Right renal pelvis (tissue), 4 donors: Measurements from ENCODE around the gene ADAMTS3. TPM values are rescaled to one million over a fixed set of nuclear protein-coding genes. Genes with fewer than 3 reads are reported as not detected.

Experiments used
- DNase-seq, 4 donors: peaks; one replicate each; pipeline ENCODE4 v3.0.0-alpha.2; 2013; ENCODE audit warnings: low read depth in 4 of 4, low spot score in 3 of 4, missing footprints in 1 of 4
- polyA plus RNA-seq, 4 donors: library from polyadenylated mRNA; unstranded; fragments of 120-200 nt; gene quantifications; one replicate each; pipeline ENCODE4 v1.2.1, GENCODE V29; 2013; ENCODE audit not compliant: insufficient read length in 4 of 4

Gene ADAMTS3
- polyA plus RNA-seq, 4 donors = 9.6 to 12.5 (median 9.8) TPM

DNA sequence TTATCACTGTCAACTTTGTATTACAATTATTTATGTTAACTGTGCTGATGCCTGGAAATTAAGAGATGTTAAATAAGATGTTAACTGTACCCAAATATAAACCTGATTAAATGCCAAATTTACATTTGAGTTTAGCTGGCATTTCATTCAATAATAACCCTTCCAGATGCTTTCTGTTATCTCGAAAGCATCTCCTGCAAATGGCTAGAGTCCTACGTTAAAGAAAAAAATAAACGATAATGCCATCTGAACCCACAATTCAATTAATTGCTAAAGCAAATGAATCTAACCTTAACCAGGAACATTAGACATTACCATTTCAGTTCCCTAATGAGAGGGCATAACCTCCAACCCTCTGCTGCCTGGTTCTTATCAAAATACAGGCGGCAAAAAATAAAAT lies 145.0 kb downstream of the ADAMTS3 start:
- DNase-seq = no peak

DNA sequence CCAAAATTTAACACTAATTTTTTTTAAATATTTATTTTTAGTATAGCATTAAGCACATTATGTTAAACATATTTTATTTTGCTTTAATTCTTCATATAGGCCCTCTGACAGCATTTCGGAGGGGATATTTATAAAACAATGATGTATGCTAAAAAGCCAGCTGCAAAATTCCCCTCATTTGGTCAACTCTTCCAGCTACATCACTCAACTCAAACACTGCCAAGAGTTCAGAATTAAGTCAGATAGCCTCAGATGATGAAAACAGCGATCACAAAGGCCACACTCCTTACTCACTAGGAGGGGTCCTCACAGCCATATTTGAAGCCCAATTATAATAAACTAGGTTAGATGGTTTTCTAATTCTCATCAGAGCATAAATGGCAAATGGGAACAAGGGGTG lies 146.6 kb downstream of the ADAMTS3 start:
- no peak for DNase-seq

DNA sequence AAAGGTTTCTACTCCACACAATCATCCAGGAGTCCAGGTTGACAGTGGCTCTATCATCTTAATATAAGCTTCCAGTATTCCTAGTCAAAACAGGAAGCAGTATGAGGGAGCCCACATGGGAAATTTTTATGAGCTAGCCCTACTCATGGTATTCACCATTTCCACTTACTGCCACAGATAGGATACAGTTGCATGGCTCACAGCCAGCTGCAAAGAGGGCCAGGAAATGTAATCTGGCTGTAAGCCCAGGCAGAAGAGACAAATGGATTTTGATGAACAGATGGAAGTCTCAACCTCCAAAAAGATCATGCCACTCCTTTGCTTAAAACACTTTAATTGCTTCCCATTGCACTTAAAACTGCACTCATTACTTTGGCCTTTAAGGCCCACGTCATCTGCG lies 150.6 kb downstream of the ADAMTS3 start:
- DNase-seq = no peak

DNA sequence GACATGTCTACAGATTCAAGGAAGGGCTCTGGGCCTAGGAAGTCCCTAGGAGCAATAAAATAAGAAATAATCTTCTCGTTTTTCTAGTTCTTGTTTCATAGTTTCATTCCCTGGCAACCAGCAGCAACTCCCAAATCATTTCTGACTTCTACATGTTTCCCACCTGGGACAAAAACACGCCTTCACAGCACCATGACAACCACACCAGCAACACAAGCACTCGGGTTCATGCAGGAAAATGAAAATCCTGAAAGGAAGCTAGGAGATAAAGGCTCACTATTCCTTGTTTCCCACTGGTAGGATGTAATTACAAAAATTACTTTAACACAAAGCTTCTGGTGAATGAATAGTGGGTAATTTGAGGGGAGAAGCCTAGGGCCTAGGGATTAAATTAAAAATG lies 158.9 kb downstream of the ADAMTS3 start:
- DNase-seq = no peak

DNA sequence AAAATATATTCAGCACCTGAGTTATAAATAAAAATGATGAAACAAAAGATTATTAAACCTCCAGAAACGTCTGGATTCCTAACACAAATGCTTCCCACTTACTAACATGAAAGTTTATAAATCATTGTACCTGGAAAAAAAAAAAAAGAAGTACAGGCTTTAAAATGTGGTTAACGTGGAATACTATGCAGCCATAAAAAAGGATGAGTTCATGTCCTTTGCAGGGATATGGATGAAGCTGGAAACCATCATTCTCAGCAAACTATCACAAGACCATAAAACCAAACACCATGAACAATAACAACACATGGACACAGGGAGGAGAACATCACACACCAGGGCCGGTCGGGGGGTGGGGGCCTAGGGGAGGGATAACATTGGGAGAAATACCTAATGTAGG lies 160.5 kb downstream of the ADAMTS3 start:
- no peak for DNase-seq

DNA sequence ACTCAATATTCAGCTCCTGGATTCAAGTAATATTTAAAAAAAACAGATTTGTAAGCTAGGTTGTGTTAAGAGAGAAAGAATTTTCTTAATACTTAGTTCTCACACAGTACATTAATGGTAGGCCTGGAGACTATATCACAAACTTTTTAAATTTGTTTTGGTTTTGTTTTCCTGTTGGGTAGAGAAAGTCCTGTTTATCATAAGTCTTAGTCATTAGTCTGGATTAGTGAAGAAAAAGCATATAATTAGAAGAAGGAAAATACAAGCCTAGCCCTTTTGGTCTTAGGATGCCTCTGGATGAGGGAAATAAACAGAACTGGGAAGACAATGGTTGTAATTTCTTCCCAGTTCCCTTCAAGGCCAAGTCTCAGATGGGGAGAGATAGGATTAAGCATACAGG lies 163.6 kb downstream of the ADAMTS3 start:
- no peak for DNase-seq

DNA sequence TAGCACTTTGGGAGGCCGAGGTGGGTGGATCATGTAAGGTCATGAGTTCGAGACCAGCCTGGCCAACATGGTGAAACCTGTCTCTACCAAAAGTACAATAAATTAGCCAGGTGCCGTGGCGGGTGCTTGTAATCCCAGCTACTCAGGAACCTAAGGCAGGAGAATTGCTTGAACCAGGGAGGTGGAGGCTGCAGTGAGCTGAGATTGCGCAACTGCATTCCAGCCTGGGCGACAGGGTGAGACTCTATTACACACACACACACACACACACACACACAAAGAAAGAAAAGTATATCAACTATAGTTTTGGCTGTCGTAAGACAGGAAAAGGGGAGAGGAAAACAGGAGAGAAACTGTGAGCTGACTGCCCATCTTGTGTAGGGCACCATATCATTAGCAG lies 171.7 kb downstream of the ADAMTS3 start:
- DNase-seq = no peak

DNA sequence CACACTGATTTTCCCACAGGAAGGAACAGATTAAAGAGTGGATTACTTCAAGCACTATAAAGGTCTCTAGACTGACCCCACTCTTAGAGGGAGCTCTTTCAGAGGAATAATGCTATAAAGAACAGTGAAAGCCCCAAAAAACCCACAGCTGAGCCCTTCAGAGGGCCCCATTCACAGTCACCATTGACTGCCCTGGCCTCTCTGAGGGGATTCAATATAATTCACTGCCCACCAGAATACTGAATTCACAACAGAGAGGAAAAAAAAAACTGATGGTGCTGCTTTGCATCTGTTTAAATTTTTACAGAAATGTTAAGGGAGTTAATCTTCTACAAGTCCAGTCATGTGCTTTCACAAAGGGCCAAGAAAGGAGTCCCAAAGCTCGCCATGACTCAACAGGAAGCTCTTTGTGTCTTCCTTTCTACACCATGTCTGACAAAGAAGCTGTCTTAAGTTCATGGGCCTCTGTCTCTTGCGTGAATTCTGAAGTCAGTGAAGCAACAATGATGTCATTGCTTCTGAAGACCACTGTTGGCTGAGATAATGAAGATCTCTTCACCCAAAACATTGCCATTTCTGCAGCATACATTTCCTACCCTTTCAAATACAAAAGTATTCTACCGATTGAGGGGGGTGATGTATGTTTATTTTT lies 174.9 kb downstream of the ADAMTS3 start:
- no peak for DNase-seq

DNA sequence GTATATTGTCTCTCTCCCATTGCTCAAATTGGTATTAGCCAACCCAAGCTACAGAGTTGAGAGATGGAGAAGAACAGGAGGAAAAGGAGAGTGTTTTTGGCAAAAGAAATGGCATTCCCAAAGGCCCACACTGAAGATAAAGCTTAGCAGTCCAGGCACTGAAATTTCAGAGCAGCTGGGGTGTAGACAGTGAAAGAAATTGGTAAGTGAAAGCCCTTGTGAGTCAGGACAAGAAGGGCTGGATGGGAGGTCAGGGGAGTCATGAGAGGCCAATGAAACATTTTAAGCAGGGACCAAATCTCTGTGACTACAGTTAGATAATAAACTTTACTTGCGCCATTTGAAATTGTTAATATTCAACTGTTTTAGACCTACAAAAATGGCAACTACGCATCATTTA lies 177.7 kb downstream of the ADAMTS3 start:
- no peak for DNase-seq

DNA sequence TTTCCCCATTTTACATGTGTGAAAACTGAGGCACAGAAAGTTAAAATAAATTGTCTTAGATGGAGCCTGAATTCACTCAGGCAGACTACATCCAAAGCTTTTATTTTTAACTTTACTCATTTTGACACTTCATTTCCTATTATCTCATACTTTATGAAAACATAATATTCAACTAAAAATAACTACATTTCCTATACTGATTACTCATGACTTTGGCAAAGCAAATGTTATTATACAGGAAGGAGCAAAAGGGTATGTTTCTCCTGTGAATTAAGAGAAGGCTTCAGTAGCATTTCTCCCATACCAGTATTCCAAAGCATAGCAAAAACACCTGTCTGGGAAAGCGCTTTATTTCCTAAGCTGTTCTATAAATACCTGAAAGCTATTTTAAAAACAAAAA lies 178.6 kb downstream of the ADAMTS3 start:
- DNase-seq = peak in 1 of 4 donors; percentile 5

DNA sequence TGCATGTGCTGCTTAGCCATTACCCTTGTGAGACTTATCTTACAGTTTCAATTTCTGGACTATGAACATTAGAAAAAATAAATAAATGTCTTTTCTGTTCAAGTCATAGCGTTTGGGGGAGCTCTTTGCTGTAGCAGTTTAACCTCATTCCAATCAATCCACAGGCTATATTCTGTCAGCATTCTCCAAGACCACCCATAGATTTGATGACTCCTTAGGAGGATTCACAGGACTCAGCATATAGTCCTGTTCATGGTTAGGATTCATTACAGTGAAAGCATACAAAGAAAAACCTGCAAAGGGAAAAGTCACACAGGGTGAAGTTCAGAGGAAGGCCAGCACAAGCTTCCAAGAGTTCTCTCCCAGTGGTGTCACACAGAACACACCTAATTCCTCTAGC lies 180.5 kb downstream of the ADAMTS3 start:
- no peak for DNase-seq

DNA sequence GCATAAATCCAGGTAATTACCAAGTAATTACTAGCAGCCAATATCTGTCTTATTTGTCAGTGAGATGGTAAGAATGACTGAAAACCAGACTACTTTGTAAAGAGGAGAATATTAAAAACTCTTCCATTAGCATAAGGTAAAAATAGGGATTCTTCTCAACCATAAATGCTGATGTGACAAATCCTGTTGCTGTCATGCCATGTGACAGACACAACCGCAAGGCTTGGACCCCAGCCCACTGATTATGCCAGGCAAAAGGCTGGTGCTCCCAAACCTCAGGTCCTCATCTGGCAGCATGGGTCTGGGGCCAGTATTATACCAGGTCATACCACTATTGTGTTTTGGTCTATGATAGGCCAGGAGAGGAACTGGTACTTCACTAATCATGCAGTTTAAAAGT lies 181.1 kb downstream of the ADAMTS3 start:
- DNase-seq = no peak

DNA sequence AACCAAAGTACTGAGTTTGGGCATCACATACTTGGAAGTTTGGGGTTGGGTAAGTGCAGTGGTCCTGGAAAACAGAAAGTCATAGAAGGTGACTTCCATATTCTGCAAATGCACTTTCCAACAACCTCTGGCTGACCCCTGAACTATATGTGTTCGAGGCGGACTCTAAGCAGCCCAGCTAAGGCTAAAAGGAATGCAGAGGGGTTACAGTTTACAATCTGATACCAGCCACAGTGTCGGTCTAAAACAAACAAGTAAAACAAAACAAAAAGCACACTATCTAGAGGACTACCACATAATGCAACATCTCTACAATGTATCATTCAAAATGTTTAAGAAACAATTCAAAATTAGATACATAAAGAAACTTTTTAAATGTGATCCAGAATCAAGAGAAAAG lies 185.6 kb downstream of the ADAMTS3 start:
- DNase-seq = no peak

DNA sequence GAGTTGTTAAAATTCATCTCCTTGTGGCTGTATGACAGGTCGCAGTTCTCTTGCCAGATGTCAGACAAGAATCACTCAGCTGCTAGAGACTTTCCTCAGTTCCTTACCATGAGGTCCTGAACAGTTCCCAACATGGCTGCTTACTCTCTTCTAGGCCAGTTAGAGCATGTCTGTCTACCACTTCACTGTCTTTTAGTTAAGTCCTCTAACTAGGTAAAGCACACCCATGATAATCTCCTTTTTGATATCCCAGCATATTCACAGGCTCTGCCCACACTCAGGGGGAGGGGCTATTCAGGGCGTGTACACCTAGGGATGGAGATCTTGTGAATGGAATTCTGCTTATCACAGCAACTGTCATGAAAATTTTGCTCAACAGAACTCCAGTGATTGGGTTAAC lies 190.1 kb downstream of the ADAMTS3 start:
- DNase-seq = no peak

DNA sequence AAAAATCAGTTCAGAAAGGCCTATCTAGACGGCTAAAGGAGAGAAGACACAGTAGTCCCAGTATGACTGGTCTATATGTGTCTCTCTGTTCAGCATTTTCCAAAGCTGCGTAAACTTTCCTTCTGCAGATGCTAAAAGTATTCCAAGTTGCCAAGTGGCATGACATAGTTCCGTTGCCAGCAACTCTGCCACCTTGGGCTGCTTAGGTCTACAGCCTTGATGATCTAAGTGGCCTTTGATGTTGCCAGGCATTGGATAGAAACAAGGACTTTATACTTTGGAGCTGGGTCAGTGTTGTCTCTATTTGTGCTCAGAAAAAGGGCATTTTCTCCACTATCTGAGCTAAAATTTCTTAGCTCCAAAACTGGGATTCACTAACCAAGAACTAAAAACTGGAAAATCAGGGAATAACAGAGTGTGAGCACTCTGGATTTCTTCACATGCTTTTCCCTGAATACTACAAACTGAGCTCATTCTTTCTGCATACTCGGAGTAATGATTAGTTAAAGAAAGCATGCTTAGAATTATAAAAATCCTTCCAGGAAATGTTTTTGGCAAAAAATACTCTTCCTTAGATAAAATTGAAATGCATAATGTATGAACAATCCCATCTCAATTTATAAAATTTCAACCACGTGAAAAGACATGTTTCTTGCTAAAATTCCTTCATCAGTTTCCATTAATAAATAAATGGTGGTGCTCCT lies 191.4 kb downstream of the ADAMTS3 start:
- DNase-seq = no peak

DNA sequence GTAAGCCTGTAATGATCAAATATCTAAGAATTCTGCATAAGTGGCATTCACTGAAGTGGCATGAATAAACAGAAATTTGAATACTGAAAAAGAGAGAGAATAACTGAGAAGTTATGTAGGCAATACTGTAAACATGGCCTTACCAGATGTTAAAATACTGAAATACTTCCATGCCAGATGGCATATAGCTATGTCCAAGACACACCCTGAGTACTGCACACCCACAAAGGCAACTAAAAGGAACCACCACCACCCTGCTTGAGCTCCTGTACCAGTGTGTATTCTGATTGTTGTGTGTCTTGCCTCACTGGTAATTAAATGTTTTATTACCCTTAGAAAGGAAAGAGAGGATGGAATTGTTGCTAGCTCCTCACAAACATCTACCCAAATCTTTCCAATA lies 192.1 kb downstream of the ADAMTS3 start:
- no peak for DNase-seq

DNA sequence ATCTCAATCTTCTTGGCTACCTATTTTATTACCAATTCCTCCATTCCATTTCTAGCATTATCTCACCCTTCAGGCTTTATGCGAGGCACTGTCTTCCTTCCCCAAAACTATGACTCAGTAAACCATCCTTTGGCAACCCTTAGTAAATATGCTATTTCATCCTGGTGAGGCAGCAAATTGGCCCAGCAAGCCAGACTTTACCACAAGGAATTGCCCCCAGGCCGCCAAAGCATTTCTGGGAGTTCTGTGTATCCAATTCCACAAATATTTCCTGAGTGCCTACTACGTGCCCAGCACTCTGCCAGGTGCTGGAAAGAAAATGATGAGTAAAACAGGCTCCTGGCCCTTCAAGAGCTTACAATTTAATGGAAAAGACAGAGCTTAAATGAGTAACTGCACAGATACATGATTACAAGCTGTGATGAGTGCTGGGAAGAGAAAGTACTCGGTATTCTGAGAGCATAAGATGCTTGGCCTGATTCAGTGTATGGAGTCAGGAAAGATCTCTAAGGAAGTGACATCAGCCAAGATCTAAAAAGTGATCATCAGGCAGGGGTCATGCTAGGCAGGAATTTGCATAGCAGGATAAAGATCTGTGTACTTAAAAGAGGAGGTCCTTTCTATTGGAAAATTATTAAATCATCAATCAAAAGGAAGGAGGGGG lies 193.8 kb downstream of the ADAMTS3 start:
- no peak for DNase-seq

DNA sequence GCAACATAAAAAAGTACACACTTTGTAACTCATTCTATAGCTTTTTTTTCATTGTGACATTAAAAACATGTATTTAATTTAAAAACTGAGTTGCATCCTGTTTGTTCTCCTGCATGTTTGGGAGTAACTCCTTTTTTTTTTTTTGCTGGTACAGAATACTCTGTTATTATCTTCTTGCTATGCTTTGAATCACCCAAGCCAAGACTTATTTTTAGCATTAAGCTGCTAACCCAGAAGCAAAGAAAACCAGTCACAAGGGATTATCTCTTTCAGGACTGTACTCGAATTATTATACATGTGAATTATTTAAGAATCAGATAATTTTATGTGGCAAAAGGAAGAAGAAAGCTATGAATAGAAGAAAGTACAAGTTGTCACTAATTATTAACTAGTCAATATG lies 194.9 kb downstream of the ADAMTS3 start:
- DNase-seq = no peak

DNA sequence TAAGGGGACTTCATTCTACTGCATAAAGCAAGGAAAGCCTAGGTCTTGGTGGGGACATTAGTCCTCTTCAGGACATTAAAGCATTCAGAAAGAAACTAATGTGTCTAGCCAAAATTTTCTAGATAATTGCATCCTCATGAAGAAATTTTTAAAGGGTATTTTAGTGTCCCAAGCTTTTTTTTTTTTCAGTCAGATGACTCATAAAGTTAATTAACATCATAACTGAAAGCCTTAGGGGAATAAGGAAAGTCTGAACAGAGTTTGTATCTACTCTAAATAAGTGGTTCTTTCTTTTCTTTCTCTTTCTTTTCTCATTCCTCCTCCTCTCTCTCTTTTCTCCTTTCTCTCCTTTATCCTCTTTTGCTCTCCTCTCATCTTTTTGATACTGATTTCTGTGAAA lies 202.4 kb downstream of the ADAMTS3 start:
- DNase-seq = no peak

DNA sequence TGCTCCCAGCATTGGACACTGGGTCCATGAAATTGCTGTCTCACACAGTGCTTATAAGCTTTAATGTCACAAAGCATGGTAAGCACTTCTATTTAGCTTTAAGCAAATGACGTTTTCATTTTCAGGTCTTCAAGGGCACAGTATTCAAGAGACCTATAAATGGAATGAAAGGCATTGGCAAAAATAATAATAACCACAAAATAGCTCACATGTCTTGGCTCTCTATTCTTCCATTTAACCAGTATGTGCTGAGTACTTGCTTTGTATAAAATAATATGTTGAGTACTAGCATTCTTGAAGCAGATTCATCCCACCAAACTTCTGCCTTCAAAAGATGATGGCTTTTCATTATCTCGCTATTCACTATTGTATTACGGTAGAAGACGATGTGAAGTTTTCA lies 203.0 kb downstream of the ADAMTS3 start:
- DNase-seq = no peak

DNA sequence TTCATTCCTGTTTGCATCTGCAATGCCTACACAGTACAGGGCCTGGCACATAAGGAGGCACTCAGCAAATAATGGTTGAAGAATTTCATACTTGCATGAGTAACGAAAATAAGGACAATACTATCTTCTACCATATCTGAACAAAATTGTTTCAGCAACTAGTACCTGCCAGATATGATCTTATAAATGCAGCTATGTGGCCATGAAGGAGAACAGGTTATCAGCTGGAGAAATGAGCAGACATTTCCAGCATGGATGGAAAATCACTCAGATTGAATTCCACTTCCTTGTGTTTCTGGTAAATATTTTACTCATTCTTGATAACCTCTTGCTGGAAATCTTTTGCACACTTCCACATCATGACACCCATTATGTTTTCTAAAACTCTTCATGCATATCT lies 204.0 kb downstream of the ADAMTS3 start:
- no peak for DNase-seq

DNA sequence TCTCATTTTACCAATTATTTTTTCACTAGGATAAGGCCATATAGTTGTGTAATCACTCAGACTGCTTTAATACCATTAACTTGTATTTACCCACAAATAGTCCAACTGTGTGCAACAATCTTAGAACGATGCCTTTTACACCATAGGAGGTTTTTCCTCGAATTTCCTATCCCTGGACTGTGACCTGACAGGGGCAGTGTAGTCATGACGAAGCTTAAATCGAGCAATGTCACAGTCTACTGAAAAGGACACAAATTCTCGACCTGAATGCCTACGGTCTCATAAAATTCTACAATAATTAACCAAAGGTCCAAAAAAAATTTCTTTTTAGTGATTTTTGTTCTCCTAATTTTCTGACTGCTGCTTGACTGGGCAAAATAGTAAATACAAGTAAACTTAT lies 208.9 kb downstream of the ADAMTS3 start:
- no peak for DNase-seq
